H1 (cell line): ENCODE measurements around the gene HS6ST3. TPM values are rescaled to one million over a fixed set of nuclear protein-coding genes. Genes with fewer than 3 reads are reported as not detected.

Experiments
- CTCF ChIA-PET: fragments of 300-600 bp; sonication (Branson Sonifier 250); formaldehyde crosslinking; loops from one replicate; lab custom pipeline; 2021; ENCODE audit not compliant: partially characterized antibody; lab: Charles Lee
- POLR2A ChIA-PET: fragments of 300-600 bp; sonication (Branson Sonifier 250); formaldehyde crosslinking; loops from one replicate; lab custom pipeline; 2021; ENCODE audit warnings: inconsistent platforms; ENCODE audit not compliant: partially characterized antibody; lab: Charles Lee
- DNase-seq, 2 experiments: peaks; one replicate each; pipeline versions ENCODE4 v3.0.0 to v3.0.0-alpha.2; 2010 to 2022; ENCODE audit warnings: low spot score in 2 of 2, low read depth in 1 of 2, mixed read lengths in 1 of 2
- FAIRE-seq: peaks from 2 replicates; lab custom pipeline; 2011; peaks lifted over from hg19 to GRCh38; lab: Jason Lieb, UNC
- H2AFZ ChIP-seq: 2 replicates; pipeline ENCODE4 v1.8.1; 2012; ENCODE audit warnings: low read length, inconsistent platforms
- H2AK5ac ChIP-seq: 2 replicates; pipeline ENCODE4 v1.6.1; 2013; ENCODE audit warnings: low read depth, low read length
- H2BK120ac ChIP-seq: replicated peaks from 2 replicates; pipeline ENCODE3; 2013; ENCODE audit warnings: low read depth, low read length, inconsistent platforms
- H2BK12ac ChIP-seq: 2 replicates; pipeline ENCODE4 v1.6.1; 2013; ENCODE audit warnings: low read depth, low read length
- H2BK15ac ChIP-seq: 2 replicates; pipeline ENCODE4 v1.6.1; 2013; ENCODE audit warnings: low read length
- H2BK20ac ChIP-seq: 2 replicates; pipeline ENCODE4 v1.6.1; 2013; ENCODE audit warnings: low read length
- H2BK5ac ChIP-seq: 2 replicates; pipeline ENCODE4 v1.6.1; 2013; ENCODE audit warnings: low read depth, low read length
- H3K14ac ChIP-seq: 2 replicates; pipeline ENCODE4 v1.6.1; 2013; ENCODE audit warnings: inconsistent platforms; ENCODE audit not compliant: insufficient read length
- H3K18ac ChIP-seq: 2 replicates; pipeline ENCODE4 v1.6.1; 2013; ENCODE audit warnings: low read length; ENCODE audit errors: extremely low read depth
- H3K23ac ChIP-seq: 2 replicates; pipeline ENCODE4 v1.6.1; 2013; ENCODE audit warnings: inconsistent platforms; ENCODE audit not compliant: insufficient read length
- H3K23me2 ChIP-seq: 2 replicates; pipeline ENCODE4 v1.6.1; 2013; ENCODE audit warnings: low read depth, low read length
- H3K27ac ChIP-seq: 2 replicates; pipeline ENCODE4 v1.6.1; 2011; ENCODE audit warnings: low read depth, low read length, inconsistent platforms
- H3K27me3 ChIP-seq, 4 experiments: replicated peaks in 1 of 4; 1 replicate in 1 of 4; 2 replicates in 3 of 4; pipeline versions ENCODE4 v1.6.1 to v1.8.1; 2011 to 2013; ENCODE audit warnings: low read length in 3 of 4, mild to moderate bottlenecking in 3 of 4, inconsistent platforms in 2 of 4, mixed read lengths in 2 of 4, moderate library complexity in 1 of 4; ENCODE audit not compliant: control insufficient read depth in 3 of 4, insufficient read depth in 3 of 4; ENCODE audit errors: extremely low read depth in 1 of 4
- H3K36me3 ChIP-seq, 4 experiments: 2 replicates each; pipeline versions ENCODE4 v1.6.1 to v1.8.1; 2011 to 2013; ENCODE audit warnings: mild to moderate bottlenecking in 4 of 4, low read length in 3 of 4, moderate library complexity in 2 of 4, control low read depth in 1 of 4, inconsistent platforms in 1 of 4; ENCODE audit not compliant: insufficient read depth in 4 of 4, control insufficient read depth in 2 of 4
- H3K4ac ChIP-seq: replicated peaks from 2 replicates; pipeline ENCODE3; 2013; ENCODE audit warnings: low read length, low read depth, mixed read lengths, inconsistent platforms; ENCODE audit not compliant: insufficient read length
- H3K4me1 ChIP-seq, 4 experiments: replicated peaks in 1 of 4; 1 replicate in 1 of 4; 2 replicates in 3 of 4; pipeline versions ENCODE4 v1.6.1 to v1.8.1; 2011 to 2013; ENCODE audit warnings: low read length in 3 of 4, inconsistent platforms in 2 of 4, mixed read lengths in 1 of 4; ENCODE audit not compliant: insufficient read depth in 4 of 4, control insufficient read depth in 3 of 4
- H3K4me2 ChIP-seq, 2 experiments: 2 replicates each; pipeline versions ENCODE4 v1.6.1 to v1.8.1; 2011 to 2013; ENCODE audit warnings: low read depth in 2 of 2, low read length in 2 of 2, control low read depth in 1 of 2, inconsistent platforms in 1 of 2, mild to moderate bottlenecking in 1 of 2; ENCODE audit not compliant: insufficient read depth in 1 of 2
- H3K4me3 ChIP-seq, 4 experiments: fragments of 200-600, 300-600 bp in 1 of 4; sonication (generic), shearing (Covaris generic), sonication (Bioruptor Twin) in 1 of 4; 2 replicates each; pipeline versions ENCODE4 v1.5.1 to v1.8.1; 2011 to 2016; ENCODE audit warnings: low read length in 4 of 4, low read depth in 3 of 4, control low read depth in 2 of 4, inconsistent platforms in 2 of 4, mild to moderate bottlenecking in 2 of 4, mixed read lengths in 1 of 4, moderate library complexity in 1 of 4; ENCODE audit not compliant: insufficient read depth in 2 of 4; ENCODE audit errors: extremely low read depth in 1 of 4
- H3K56ac ChIP-seq: replicated peaks from 2 replicates; pipeline ENCODE3; 2013; ENCODE audit warnings: low read depth, mild to moderate bottlenecking, mixed read lengths, low read length, inconsistent platforms; ENCODE audit not compliant: insufficient read length
- H3K79me1 ChIP-seq: 2 replicates; pipeline ENCODE4 v1.6.1; 2013; ENCODE audit warnings: low read depth, low read length, control low read depth
- H3K79me2 ChIP-seq, 2 experiments: 2 replicates each; pipeline versions ENCODE4 v1.6.1 to v1.8.1; 2012 to 2013; ENCODE audit warnings: low read length in 2 of 2, mild to moderate bottlenecking in 2 of 2, inconsistent platforms in 1 of 2; ENCODE audit not compliant: insufficient read depth in 2 of 2, control insufficient read depth in 1 of 2
- H3K9ac ChIP-seq, 4 experiments: replicated peaks in 1 of 4; 1 replicate in 1 of 4; 2 replicates in 3 of 4; pipeline versions ENCODE4 v1.6.1 to v1.8.1; 2011 to 2013; ENCODE audit warnings: low read depth in 3 of 4, low read length in 3 of 4, control low read depth in 2 of 4, mild to moderate bottlenecking in 2 of 4, moderate library complexity in 2 of 4, inconsistent platforms in 1 of 4; ENCODE audit errors: extremely low read depth in 1 of 4
- H3K9me3 ChIP-seq, 2 experiments: 2 replicates each; pipeline versions ENCODE4 v1.6.1 to v1.8.1; 2012 to 2013; ENCODE audit warnings: mild to moderate bottlenecking in 2 of 2, moderate library complexity in 2 of 2, control low read depth in 1 of 2, inconsistent platforms in 1 of 2, low read depth in 1 of 2, low read length in 1 of 2, mixed read lengths in 1 of 2; ENCODE audit not compliant: insufficient read depth in 2 of 2
- H4K20me1 ChIP-seq, 2 experiments: replicated peaks in 1 of 2; 2 replicates each; pipeline versions ENCODE3 to v1.8.1; 2011 to 2013; ENCODE audit warnings: inconsistent platforms in 2 of 2, low read length in 2 of 2, mild to moderate bottlenecking in 1 of 2; ENCODE audit not compliant: insufficient read depth in 2 of 2, control insufficient read depth in 1 of 2
- H4K5ac ChIP-seq: 2 replicates; pipeline ENCODE4 v1.6.1; 2013; ENCODE audit warnings: low read length, low read depth, mixed read lengths, inconsistent platforms; ENCODE audit not compliant: insufficient read length
- H4K8ac ChIP-seq: 2 replicates; pipeline ENCODE4 v1.8.0; 2013; ENCODE audit warnings: mild to moderate bottlenecking, moderate library complexity, low read length, inconsistent platforms; ENCODE audit not compliant: insufficient read depth; ENCODE audit errors: extremely low read depth
- H4K91ac ChIP-seq: replicated peaks from 2 replicates; pipeline ENCODE3; 2013; ENCODE audit warnings: low read length, mixed read lengths, inconsistent platforms; ENCODE audit not compliant: insufficient read length
- EP300 ChIP-seq, 2 experiments: IDR thresholded peaks; 1 replicate in 1 of 2; 2 replicates in 1 of 2; pipeline ENCODE4 v1.6.1; 2011 to 2012; ENCODE audit warnings: low read depth in 2 of 2, low read length in 2 of 2, mild to moderate bottlenecking in 2 of 2, borderline replicate concordance in 1 of 2, inconsistent platforms in 1 of 2, moderate library complexity in 1 of 2
- GABPA ChIP-seq: IDR thresholded peaks from 2 replicates; pipeline ENCODE4 v1.6.1; 2011; ENCODE audit warnings: mild to moderate bottlenecking, low read length, moderate library complexity, borderline replicate concordance; ENCODE audit not compliant: insufficient read depth
- HDAC6 ChIP-seq: IDR thresholded peaks from one replicate; pipeline ENCODE4 v1.7.1; 2012; ENCODE audit warnings: low read depth, mild to moderate bottlenecking, inconsistent platforms, low read length, moderate library complexity
- SP1 ChIP-seq: IDR thresholded peaks from 2 replicates; pipeline ENCODE4 v1.6.1; 2011; ENCODE audit warnings: low read depth, low read length
- TAF7 ChIP-seq: optimal IDR thresholded peaks from 2 replicates; pipeline ENCODE3; 2011; ENCODE audit warnings: low read depth, mild to moderate bottlenecking, inconsistent platforms, low read length, moderate library complexity, borderline replicate concordance
- WGBS, 2 experiments: shearing (Covaris generic) in 1 of 2; methylation state at CpG; one replicate each; pipeline versions ENCODE4 v1.1.6 to v1.1.7; 2013 to 2015; ENCODE audit warnings: low lambda C conversion rate in 2 of 2, mixed read lengths in 2 of 2, inconsistent platforms in 1 of 2, low coverage in 1 of 2, missing lambda C conversion rate in 1 of 2; ENCODE audit not compliant: insufficient replicate concordance in 2 of 2, insufficient coverage in 1 of 2, insufficient read length in 1 of 2; ENCODE audit errors: extremely low coverage in 1 of 2, missing lambda C conversion rate in 1 of 2; 5-methylcytosine and 5-hydroxymethylcytosine counted together
- polyA plus RNA-seq, 7 experiments: library from polyadenylated mRNA; depleted of rRNA in 3 of 7; stranded (reverse) in 5 of 7; unstranded in 2 of 7; fragments of >200 nt in 5 of 7; fragments of 200-250 nt in 2 of 7; gene quantifications; 1 replicate in 5 of 7; 2 replicates in 1 of 7; 4 replicates in 1 of 7; pipeline versions ENCODE4 v1.2.1 to v1.2.3, GENCODE V29; 2011 to 2013; ENCODE audit warnings: missing spikeins in 2 of 7, mixed read lengths in 2 of 7
- total RNA-seq: library from RNA; stranded (reverse); fragmentation: NEBNext Ultra II Directional; extraction: Animal tissue kit (Norgen Biotek cat#: 25700); gene quantifications from 2 replicates; pipeline ENCODE4 v1.2.1, GENCODE V29; 2021

The HS6ST3 gene
- total and polyA plus RNA-seq, 2 of the 8 experiments (the other 6 are each of a cell fraction or from before 2014, with no cell fraction given) = 0.45 to 1.2 TPM

DNA sequence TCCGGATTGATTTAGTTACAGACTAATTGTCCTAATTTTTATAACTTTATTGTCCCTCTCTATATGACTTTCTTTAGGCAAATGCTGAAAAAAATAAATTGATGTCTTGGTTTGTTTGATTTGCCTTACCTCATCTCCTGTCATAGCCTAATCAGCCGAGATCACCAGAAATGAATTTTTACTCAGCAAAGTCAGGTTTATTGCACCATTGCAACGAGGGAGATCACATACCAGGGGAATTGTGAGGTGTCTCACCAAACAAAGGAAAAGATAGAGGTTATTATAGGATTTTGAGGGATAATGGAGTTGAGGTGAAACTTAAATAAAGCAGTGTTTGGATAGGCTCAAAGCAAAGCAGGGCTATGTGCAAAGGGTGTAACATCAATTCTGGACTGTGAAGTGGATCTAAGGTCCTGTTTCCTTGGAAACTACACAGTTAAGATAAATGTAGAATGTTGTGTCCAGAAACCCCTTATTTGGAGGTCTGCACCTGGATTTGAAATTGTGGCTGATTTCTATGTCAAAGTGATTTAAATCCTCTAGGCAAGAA is 531.8 kb downstream of the HS6ST3 start:
- no peak overlapping the region for H2BK20ac ChIP-seq
- no peak overlapping the region for H2BK5ac ChIP-seq
- no peaks in the 10 kb centered on the region for H4K20me1 ChIP-seq
- no peak overlapping the region for H3K4me2 ChIP-seq
- ChIA-PET CTCF (no interaction called here), POLR2A (no interaction called here)
- H4K91ac ChIP-seq = no peak overlapping the region
- H2BK12ac ChIP-seq = no peak overlapping the region
- H3K4me1 ChIP-seq = no peaks in the 10 kb centered on the region
- H3K9ac ChIP-seq = no peak overlapping the region
- H4K5ac ChIP-seq = no peak overlapping the region
- DNase-seq (no peak), FAIRE-seq (no peak)
- no peaks in the 10 kb centered on the region for H3K79me1 ChIP-seq
- no peaks in the 10 kb centered on the region for H3K23me2 ChIP-seq
- H2AFZ ChIP-seq = no peak overlapping the region
- H3K36me3 ChIP-seq = no peaks in the 10 kb centered on the region
- no peaks in the 10 kb centered on the region for H3K27me3 ChIP-seq
- no peaks in the 10 kb centered on the region for H3K9me3 ChIP-seq
- H3K56ac ChIP-seq = no peak overlapping the region
- no peaks in the 10 kb centered on the region for H3K79me2 ChIP-seq
- H2AK5ac ChIP-seq = no peak overlapping the region
- H3K4ac ChIP-seq = no peak overlapping the region
- H2BK15ac ChIP-seq = no peak overlapping the region
- no peak overlapping the region for H3K23ac ChIP-seq
- TF ChIP-seq GABPA = no peak
- no peak for TF ChIP-seq HDAC6
- no peak for TF ChIP-seq EP300 (IDR thresholded peaks at IDR 0.05; ENCODE audit: borderline replicate concordance in 1 of 2, low read depth in 2 of 2, low read length in 2 of 2)
- no peak for TF ChIP-seq SP1
- no peak for TF ChIP-seq TAF7
- no peak overlapping the region for H3K14ac ChIP-seq
- H3K4me3 ChIP-seq = no peak overlapping the region
- H3K18ac ChIP-seq = no peak overlapping the region
- WGBS, 2 experiments = 91% methylated on average over 3 of the region's 3 CpGs; no CpG with 5 or more reads in 1 of the 2 experiments
- no peak overlapping the region for H3K27ac ChIP-seq
- no peak overlapping the region for H2BK120ac ChIP-seq
- H4K8ac ChIP-seq = no peak overlapping the region
